Right ventricle myocardium superior (tissue), 1 donor: ENCODE data around the gene SMIM17. TPM values are rescaled to one million over a fixed set of nuclear protein-coding genes. Genes with fewer than 3 reads are reported as not detected.

ENCODE experiments used
- ATAC-seq: fragments of 200-7000 bp; cut with Tn5 transposase; one replicate; pipeline ENCODE4 v1.9.1; 2020; ENCODE audit warnings: mild to moderate bottlenecking; ENCODE audit not compliant: poor library complexity
- DNase-seq: peaks from one replicate; pipeline ENCODE4 v3.0.0-alpha.2; 2020
- intact Hi-C: fragments of 100-400 bp; cut with DNase I; formaldehyde crosslinking; loops from one replicate; pipeline ENCODE4 v1.11.2; 2022
- long read RNA-seq: library from polyadenylated mRNA; unstranded; transcript quantifications from one replicate; pipeline ENCODE4 v2.0.0, GENCODE V29; 2021
- total RNA-seq: library from RNA; stranded (reverse); fragmentation: NEBNext Ultra II Directional; extraction: Animal tissue kit (Norgen Biotek cat#: 25700); gene quantifications from one replicate; pipeline ENCODE4 v1.2.1, GENCODE V29; 2021
- donor health status: DM: no; HTN: yes; CAD: no; lungs with severe emphysema.

The SMIM17 gene
- not detected for total RNA-seq
- long read RNA-seq: 0 reads

DNA sequence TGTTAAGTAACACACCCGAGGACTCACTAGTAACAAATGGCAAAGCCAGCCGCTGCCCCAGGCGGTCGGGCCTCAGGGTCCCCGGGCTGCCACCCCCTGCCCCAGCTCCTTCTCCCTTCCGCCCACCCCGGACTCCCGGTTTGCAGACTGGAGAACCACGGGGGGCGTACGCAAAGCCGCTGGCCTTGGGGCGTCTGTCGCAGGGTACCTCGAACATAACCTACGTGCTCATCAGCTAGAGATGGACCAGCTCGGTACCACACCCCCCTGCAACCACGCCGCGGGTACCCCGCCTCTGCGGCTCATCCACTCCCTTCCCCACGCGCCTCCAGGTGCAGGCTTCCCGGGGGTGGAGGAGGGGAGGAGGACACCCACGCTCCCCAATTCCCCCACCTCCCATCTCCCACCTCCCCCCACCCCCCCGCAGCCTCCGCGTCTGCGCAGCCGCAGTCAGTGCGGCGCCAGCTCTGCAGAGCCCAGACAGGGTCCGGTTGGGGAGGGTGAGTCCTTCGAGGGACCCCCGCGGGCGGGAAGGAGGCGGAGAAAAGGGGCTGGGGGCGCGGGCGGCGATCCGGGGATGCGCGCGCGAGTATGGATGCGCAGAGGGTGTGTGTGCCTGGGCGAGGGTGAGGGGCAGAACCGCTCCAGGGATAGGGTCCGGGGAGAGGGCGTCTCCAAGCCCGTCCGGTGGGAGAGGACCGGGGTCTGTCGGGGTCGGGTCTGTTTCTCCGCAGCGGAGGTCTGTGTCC, at the start of gene SMIM17:
SMIM17 (plus strand) TSS at position 449 of the 749 bp plus-strand sequence. CDS start 2,509 bp downstream, outside the sequence.
- intact Hi-C loops: no loop called here
- no peak for DNase-seq

DNA sequence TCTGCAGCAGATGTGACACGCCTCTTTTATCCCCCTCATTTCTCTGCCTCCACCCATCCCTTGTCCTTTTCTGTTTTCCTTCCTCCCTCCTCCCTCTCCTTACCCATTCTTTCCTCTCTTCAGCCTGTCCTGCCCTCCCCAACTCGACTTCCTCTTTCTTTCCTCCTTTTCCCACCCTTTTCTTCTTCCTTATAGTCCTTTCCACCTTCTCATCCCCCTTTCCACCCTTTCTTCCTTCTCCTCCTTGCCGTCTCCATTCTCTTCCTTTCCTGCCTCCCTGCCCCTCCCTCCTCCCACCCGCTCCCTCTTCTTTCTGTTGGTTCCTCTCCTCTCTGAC, 48.5 kb upstream of the SMIM17 start:
- no peak for DNase-seq
- intact Hi-C loops: no loop called here

More for the DNA sequence above, at the start of gene SMIM17:
- ATAC-seq: no peak

GRCh38 chr19:56594783-56595547, 48.0 kb upstream of the SMIM17 start, which contains the start of gene ZNF71:
Gene ZNF71, plus strand, starts transcription at chr19:56595302. Its CDS starts 6,257 bp downstream, at chr19:56601559.
- intact Hi-C loops: no loop called here
- peak; percentile 95 for DNase-seq
- ATAC-seq: peak; percentile 100

More for the DNA sequence above, 48.5 kb upstream of the SMIM17 start:
- no peak for ATAC-seq

GRCh38 chr19:56595548-56595899, 47.4 kb upstream of the SMIM17 start:
- intact Hi-C loops: no loop called here
- ATAC-seq (no peak), DNase-seq (no peak)

DNA sequence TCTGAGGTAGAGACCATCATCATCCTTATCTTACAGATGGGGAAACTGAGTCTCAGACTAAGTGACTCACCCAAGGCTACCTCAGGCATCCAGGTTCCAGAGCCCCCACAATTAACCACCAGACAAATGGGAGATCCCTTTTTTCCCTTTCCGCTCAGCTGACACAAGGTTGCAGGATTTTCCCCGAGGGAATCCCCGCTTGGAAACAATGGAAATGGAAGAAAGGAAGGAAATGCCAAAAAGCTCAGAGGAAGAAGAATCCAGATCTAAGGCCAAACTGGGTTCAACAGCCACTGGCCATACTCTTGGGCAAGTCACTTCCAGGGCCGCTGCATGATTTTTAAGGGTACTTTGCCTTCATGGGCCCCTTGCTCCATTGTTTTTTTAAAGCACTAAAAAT, 46.3 kb upstream of the SMIM17 start:
- no peak for ATAC-seq
- no peak for DNase-seq
- intact Hi-C loops: no loop called here

GRCh38 chr19:56597696-56598095, 45.3 kb upstream of the SMIM17 start:
- ATAC-seq: no peak
- intact Hi-C loops: no loop called here
- no peak for DNase-seq

GRCh38 chr19:56601375-56601774, 41.6 kb upstream of the SMIM17 start:
- ATAC-seq (no peak), DNase-seq (no peak)
- intact Hi-C loops: no loop called here

DNA sequence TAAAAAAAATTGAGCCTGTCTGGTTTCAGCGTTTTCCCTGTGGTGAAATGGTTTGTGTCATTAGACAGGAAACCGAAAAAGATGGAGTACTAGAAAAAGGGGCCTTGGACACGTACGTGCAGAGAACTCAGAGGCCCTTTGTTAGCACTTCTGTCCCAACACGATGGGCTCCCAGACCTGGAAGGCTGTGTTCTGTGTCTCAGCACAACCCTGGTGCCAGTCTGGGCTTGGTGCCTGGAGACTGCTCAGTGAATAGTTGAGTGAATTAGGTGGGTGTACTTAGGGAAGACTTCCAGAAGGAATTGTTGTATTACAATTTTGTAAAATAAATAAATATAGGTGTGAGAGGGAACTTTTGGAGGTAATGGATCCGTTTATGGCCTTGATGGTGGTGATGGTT, 39.1 kb upstream of the SMIM17 start:
- DNase-seq (no peak), ATAC-seq (peak; percentile 57)
- intact Hi-C loops: no loop called here

DNA sequence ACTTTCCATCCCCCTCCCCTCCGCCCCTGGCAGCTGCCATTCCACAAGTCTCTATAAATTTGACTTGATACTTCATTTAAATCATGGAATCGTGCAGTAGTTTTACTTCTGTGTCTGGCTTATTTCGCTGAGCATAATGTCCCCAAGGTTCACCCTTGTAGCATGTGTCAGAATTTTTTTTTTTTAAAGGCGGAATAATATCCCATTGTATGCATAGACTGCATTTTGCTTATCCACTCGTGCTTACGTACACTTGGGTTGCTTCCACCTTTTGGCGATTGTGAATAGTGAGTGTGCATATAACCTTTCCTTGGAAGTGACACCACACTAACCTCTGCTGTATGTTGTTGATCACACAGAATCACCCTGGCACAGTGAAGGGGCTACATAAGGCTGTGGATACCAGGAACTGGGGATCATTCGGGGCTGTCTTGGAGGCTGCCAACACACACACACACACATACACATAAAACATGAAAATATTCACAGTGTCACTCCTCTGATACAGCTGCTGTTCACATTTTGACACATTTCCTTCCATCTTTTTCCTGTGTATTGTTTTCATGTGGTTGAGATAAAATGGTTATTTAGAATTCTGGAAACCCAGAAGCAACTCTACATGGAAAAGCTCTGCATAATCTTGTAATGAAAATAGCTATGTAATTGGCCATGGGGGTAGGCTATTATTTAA, 34.5 kb upstream of the SMIM17 start:
- ATAC-seq (no peak), DNase-seq (no peak)
- intact Hi-C loops: no loop called here

GRCh38 chr19:56611288-56611687, 31.7 kb upstream of the SMIM17 start:
- ATAC-seq: no peak

DNA sequence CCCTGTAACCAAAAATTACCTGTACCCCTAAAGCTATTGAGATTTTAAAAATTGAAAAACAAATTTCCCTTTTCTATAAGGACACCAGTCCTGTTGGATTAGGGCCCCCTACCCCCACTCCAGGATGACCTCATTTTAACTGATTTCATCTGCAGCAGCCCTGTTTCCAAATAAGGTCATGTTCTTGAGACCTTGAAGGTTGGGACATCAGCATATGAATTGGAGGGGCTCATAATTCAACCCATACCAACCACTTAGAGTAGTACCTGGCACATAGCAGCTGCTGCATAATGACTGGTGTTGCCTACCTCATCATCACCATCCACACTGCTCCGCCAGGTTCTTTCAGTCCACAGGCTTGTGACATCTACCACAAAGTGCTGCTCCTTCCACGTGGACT, 30.2 kb upstream of the SMIM17 start:
- intact Hi-C loops: no loop called here
- ATAC-seq: no peak
- no peak for DNase-seq

More at GRCh38 chr19:56611288-56611687, 31.7 kb upstream of the SMIM17 start:
- intact Hi-C loops: no loop called here
- DNase-seq: no peak

- DNase-seq (no peak), ATAC-seq (no peak)
- intact Hi-C loops: no loop called here
Measured at GRCh38 chr19:56613639-56614038, 29.3 kb upstream of the SMIM17 start.

DNA sequence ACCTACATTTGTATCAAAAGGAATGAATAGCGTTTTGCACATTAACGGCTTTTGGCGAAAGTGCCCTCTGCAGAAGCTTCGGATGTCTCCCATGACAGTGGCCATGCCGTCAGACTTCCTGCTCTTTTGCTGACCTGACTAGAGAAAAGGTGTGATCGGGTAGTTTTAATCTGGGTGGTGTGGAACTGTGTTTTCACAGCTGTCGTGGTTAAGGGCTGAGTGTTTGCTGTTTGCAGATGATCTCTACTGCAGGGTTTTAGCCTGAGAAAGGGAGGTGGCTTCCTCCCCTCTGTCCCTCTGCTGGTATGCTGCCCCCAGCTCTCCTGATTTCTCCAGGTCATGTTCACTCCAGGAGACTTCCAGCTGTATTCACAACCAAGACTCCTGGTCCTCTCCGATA, 25.4 kb upstream of the SMIM17 start:
- DNase-seq (no peak), ATAC-seq (no peak)
- intact Hi-C loops: no loop called here

- intact Hi-C loops: no loop called here
- ATAC-seq (no peak), DNase-seq (no peak)
Measured at GRCh38 chr19:56619121-56619520, 23.8 kb upstream of the SMIM17 start.

DNA sequence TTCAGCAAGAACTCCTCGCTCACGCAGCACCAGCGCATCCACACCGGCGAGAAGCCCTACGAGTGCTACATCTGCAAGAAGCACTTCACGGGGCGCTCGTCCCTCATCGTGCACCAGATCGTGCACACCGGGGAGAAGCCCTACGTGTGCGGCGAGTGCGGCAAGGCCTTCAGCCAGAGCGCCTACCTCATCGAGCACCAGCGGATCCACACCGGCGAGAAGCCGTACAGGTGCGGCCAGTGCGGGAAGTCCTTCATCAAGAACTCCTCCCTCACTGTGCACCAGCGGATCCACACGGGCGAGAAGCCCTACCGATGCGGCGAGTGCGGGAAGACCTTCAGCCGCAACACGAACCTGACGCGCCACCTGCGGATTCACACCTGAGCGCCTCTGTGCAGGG, 20.6 kb upstream of the SMIM17 start:
- no peak for ATAC-seq

GRCh38 chr19:56623006-56623405, 20.0 kb upstream of the SMIM17 start:
- intact Hi-C loops: no loop called here
- no peak for DNase-seq
- no peak for ATAC-seq

More for the DNA sequence above, 20.6 kb upstream of the SMIM17 start:
- intact Hi-C loops: no loop called here
- no peak for DNase-seq

GRCh38 chr19:56625708-56626107, 17.3 kb upstream of the SMIM17 start:
- DNase-seq (no peak), ATAC-seq (no peak)
- intact Hi-C loops: no loop called here

DNA sequence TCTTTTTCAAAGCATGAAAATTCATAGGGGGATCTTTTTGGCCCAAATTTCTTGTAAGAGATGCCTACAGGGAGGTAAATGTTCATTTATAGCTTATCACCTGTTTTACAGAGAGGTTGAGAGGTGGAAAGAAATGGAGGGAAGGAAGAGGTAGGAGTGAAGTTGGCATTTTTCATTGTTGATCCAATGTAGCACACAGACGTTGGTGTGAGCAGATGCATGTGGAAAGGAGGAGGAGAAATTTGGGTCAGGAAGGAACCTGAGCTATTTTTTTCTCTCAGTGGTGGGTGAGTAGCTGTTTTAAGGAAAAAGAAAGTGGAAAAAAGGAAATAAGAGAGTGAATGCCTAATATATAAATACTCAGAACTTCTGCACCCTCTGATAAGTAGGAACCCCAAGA, 9.9 kb upstream of the SMIM17 start:
- intact Hi-C loops: no loop called here
- DNase-seq (no peak), ATAC-seq (no peak)

- intact Hi-C loops: no loop called here
- DNase-seq (peak; percentile 79), ATAC-seq (peak; percentile 88)
Measured at GRCh38 chr19:56637976-56638555, 4.9 kb upstream of the SMIM17 start.
